GM12878 (cell line): ENCODE results near the gene MAGEA1. TPM values are rescaled to one million over a fixed set of nuclear protein-coding genes. Genes with fewer than 3 reads are reported as not detected.
"Not testable (repeated sequence)": the region's sequence is repeated elsewhere in the genome, so short reads cannot be mapped to it uniquely, and the experiment has no call there.

Source experiments
- ATAC-seq: fragments of 200-7000 bp; cut with Tn5 transposase; 3 replicates; pipeline ENCODE4 v1.9.1; 2020; ENCODE audit warnings: mild to moderate bottlenecking, moderate library complexity
- Bru-seq: library from RNA; stranded (reverse); fragments of 400-500 nt; gene quantifications from one replicate; lab custom pipeline; 2021; lab: Mats Ljungman, UMichigan
- BruChase-seq, 2 experiments: library from RNA; stranded (reverse); fragments of 400-500 nt; gene quantifications; one replicate each; lab custom pipeline; 2021; lab: Mats Ljungman, UMichigan
- BruUV-seq: library from RNA; stranded (reverse); fragments of 400-500 nt; replicated peaks from 2 replicates; lab custom pipeline; 2021; lab: Mats Ljungman, UMichigan
- CTCF ChIA-PET: fragments of 300-600 bp; sonication (Branson Sonifier 250); formaldehyde crosslinking; extraction: SDS; loops from one replicate; lab custom pipeline; 2021; ENCODE audit warnings: inconsistent platforms; lab: Yijun Ruan, JAX
- POLR2A ChIA-PET: fragments of 350-600 bp; formaldehyde crosslinking; extraction: SDS; loops from one replicate; lab custom pipeline; 2021; ENCODE audit warnings: inconsistent platforms; lab: Charles Lee
- RAD21 ChIA-PET: fragments of 300-600 bp; sonication (Branson Sonifier 250); formaldehyde crosslinking; loops from one replicate; lab custom pipeline; 2023; ENCODE audit warnings: antibody characterized with exemption; ENCODE audit not compliant: unreplicated experiment; lab: Charles Lee
- SMC1A ChIA-PET: fragments of 300-600 bp; sonication (Branson Sonifier 250); formaldehyde crosslinking; loops from one replicate; lab custom pipeline; 2023; ENCODE audit not compliant: unreplicated experiment, uncharacterized antibody; lab: Charles Lee
- DNase-seq: peaks from one replicate; pipeline ENCODE4 v3.0.0-alpha.2; 2011; ENCODE audit warnings: low read depth, low spot score
- FAIRE-seq: peaks from 3 replicates; lab custom pipeline; 2011; peaks lifted over from hg19 to GRCh38; lab: Jason Lieb, UNC
- H2AFZ ChIP-seq: 2 replicates; pipeline ENCODE4 v1.6.0; 2011; ENCODE audit warnings: low read depth, low read length, control low read depth; ENCODE audit not compliant: control insufficient read depth
- H3K27ac ChIP-seq: 2 replicates; pipeline ENCODE4 v1.5.1; 2011; ENCODE audit warnings: control low read depth; ENCODE audit not compliant: control insufficient read depth, insufficient read depth
- H3K27me3 ChIP-seq, 2 experiments: replicated peaks in 1 of 2; 2 replicates each; pipeline versions ENCODE4 v1.6.0 to v1.6.1; 2011; ENCODE audit warnings: low read length in 1 of 2; ENCODE audit not compliant: control insufficient read depth in 2 of 2, insufficient read depth in 2 of 2
- H3K36me3 ChIP-seq, 2 experiments: 2 replicates each; pipeline ENCODE4 v1.5.1; 2011; ENCODE audit warnings: low read length in 1 of 2; ENCODE audit not compliant: control insufficient read depth in 2 of 2, insufficient read depth in 2 of 2
- H3K4me1 ChIP-seq: 2 replicates; pipeline ENCODE4 v1.6.1; 2011; ENCODE audit warnings: mild to moderate bottlenecking, low read length, moderate library complexity, mixed read lengths; ENCODE audit not compliant: control insufficient read depth, insufficient read depth
- H3K4me2 ChIP-seq: 2 replicates; pipeline ENCODE4 v1.6.0; 2011; ENCODE audit warnings: control low read depth; ENCODE audit not compliant: control insufficient read depth, insufficient read depth
- H3K4me3 ChIP-seq: fragments of 200-600 bp; sonication (generic); 2 replicates; pipeline ENCODE4 v1.5.1; 2016
- H3K79me2 ChIP-seq: 2 replicates; pipeline ENCODE4 v1.6.0; 2011; ENCODE audit warnings: low read length; ENCODE audit not compliant: control insufficient read depth, insufficient read depth
- H3K9ac ChIP-seq: 2 replicates; pipeline ENCODE4 v1.8.0; 2011; ENCODE audit warnings: low read length, control low read depth, mixed read lengths; ENCODE audit not compliant: control insufficient read depth, insufficient read depth
- H3K9me3 ChIP-seq: replicated peaks from 3 replicates; pipeline ENCODE4 v1.5.1; 2011; ENCODE audit warnings: mild to moderate bottlenecking, low read length; ENCODE audit not compliant: control insufficient read depth, insufficient read depth
- H4K20me1 ChIP-seq: 2 replicates; pipeline ENCODE4 v1.6.0; 2011; ENCODE audit not compliant: control insufficient read depth, insufficient read depth
- MXI1 ChIP-seq: fragments of 150-350 bp; IDR thresholded peaks from 2 replicates; pipeline ENCODE4 v1.6.1; 2011; ENCODE audit warnings: low read depth, mild to moderate bottlenecking, inconsistent platforms, low read length, improper control_type of control experiment
- SUPT20H ChIP-seq: IDR thresholded peaks from 2 replicates; pipeline ENCODE4 v1.6.1; 2011; ENCODE audit warnings: low read depth, mild to moderate bottlenecking, low read length, moderate library complexity, borderline replicate concordance; ENCODE audit not compliant: control insufficient read depth
- ZBED1 ChIP-seq: IDR thresholded peaks from 2 replicates; pipeline ENCODE4 v1.6.1; 2016; ENCODE audit warnings: borderline replicate concordance
- ZNF24 ChIP-seq: fragments of 450-650 bp; IDR thresholded peaks from 2 replicates; pipeline ENCODE4 v1.6.1; 2017; ENCODE audit warnings: antibody characterized with exemption, mild to moderate bottlenecking
- WGBS: methylation state at CpG from one replicate; pipeline ENCODE4 v1.1.6; 2016; ENCODE audit warnings: low lambda C conversion rate; ENCODE audit not compliant: insufficient replicate concordance, insufficient coverage; ENCODE audit errors: missing lambda C conversion rate; 5-methylcytosine and 5-hydroxymethylcytosine counted together
- in situ Hi-C: fragments of 300-500 bp; cut with MboI; formaldehyde crosslinking; loops from 9 replicates; pipeline ENCODE4 v1.14.3; 2018; ENCODE audit warnings: mixed read lengths
- intact Hi-C: fragments of 100-400 bp; cut with micrococcal nuclease; formaldehyde crosslinking; loops from one replicate; pipeline ENCODE4 v1.14.2; 2022; ENCODE audit not compliant: unreplicated experiment
- long read RNA-seq, 2 experiments: library from polyadenylated mRNA; unstranded; transcript quantifications; one replicate each; pipeline ENCODE4 v2.0.0, GENCODE V29; 2019 to 2020
- polyA minus RNA-seq, 3 experiments: library from RNA; depleted of rRNA, polyadenylated mRNA; stranded (reverse); fragments of >200 nt; gene quantifications; 2 replicates each; pipeline ENCODE4 v1.2.3, GENCODE V29; 2011
- polyA plus RNA-seq, 11 experiments: library from polyadenylated mRNA; depleted of rRNA in 4 of 11; unstranded in 6 of 11; stranded (reverse) in 5 of 11; fragments of >200 nt; fragmentation: Nextera tagmentation in 4 of 11; fragmentation: Illumina TruSeq in 1 of 11; extraction: Ambion mirVana in 4 of 11; extraction: Trizol in 1 of 11; gene quantifications; 1 replicate in 1 of 11; 2 replicates in 10 of 11; pipeline versions ENCODE4 v1.2.1 to v1.2.3, GENCODE V29; 2011 to 2016; ENCODE audit warnings: inconsistent platforms in 2 of 11, missing spikeins in 2 of 11, low read depth in 1 of 11
- total RNA-seq, 4 experiments: library from RNA; depleted of rRNA in 3 of 4; stranded (reverse); fragments of >200 nt in 3 of 4; fragmentation: Illumina TruSeq in 1 of 4; extraction: Trizol in 1 of 4; gene quantifications; 2 replicates each; pipeline versions ENCODE4 v1.2.1 to v1.2.3, GENCODE V29; 2013 to 2021
- TF ChIP-seq, protein P1 (sequence below): IDR thresholded peaks from 2 replicates; pipeline ENCODE4 v1.6.1; 2012; ENCODE audit warnings: mild to moderate bottlenecking, low read depth, low read length

MAGEA1 gene
- total RNA-seq (2013; cell fraction: nucleolus; rRNA removed) = not detected in 2 replicates
- total RNA-seq (2014; rRNA removed) = not detected in 2 replicates
- not detected in 2 replicates for total RNA-seq (2014; rRNA removed; fragmentation: Illumina TruSeq; extraction: Trizol)
- not detected in 2 replicates for total RNA-seq (2021)
- polyA plus RNA-seq (2011; ENCODE audit: low read depth) = not detected
- polyA plus RNA-seq (2011; rRNA removed) = 0.31 and 0.37 TPM in 2 replicates
- 0.31 and 0.35 TPM in 2 replicates for polyA plus RNA-seq (2011; cell fraction: cytosol; rRNA removed)
- polyA plus RNA-seq (2011; cell fraction: nucleus; rRNA removed) = 0.10 and 0.22 TPM in 2 replicates
- not detected in 2 replicates for polyA plus RNA-seq (2012)
- polyA plus RNA-seq (2014; fragmentation: Illumina TruSeq; extraction: Trizol) = not detected in 2 replicates
- not detected for polyA plus RNA-seq (2014; fragmentation: Nextera tagmentation; extraction: Ambion mirVana)
- not detected in 2 replicates for polyA plus RNA-seq (2014; rRNA removed)
- polyA plus RNA-seq (2016; fragmentation: Nextera tagmentation; extraction: Ambion mirVana) = not detected
- 0.29 and 0.31 TPM in 2 replicates for polyA minus RNA-seq (2011; rRNA and poly(A)+ RNA removed)
- polyA minus RNA-seq (2011; cell fraction: cytosol; rRNA and poly(A)+ RNA removed) = not detected in 2 replicates
- polyA minus RNA-seq (2011; cell fraction: nucleus; rRNA and poly(A)+ RNA removed) = not detected in 2 replicates
- not detected for Bru-seq, nascent RNA
- BruChase-seq, experiment 1, labeled RNA remaining after a 6-hour chase = percentile 14 among the genes with signal in this experiment
- not detected for BruChase-seq, experiment 2, labeled RNA remaining after a 2-hour chase
- long read RNA-seq, experiment 1, partial matches to known transcripts = 0 of 3 reads
- long read RNA-seq, experiment 1, other reads (novel, unspliced or antisense) = 0 of 3 reads
- long read RNA-seq, experiment 2, transcript MAGEA1-201 (3 exons, 1,710 nt) = major isoform, 6 of 6 reads
- long read RNA-seq, experiment 2, partial matches to known transcripts = 0 of 6 reads
- long read RNA-seq, experiment 2, other reads (novel, unspliced or antisense) = 0 of 6 reads

DNA sequence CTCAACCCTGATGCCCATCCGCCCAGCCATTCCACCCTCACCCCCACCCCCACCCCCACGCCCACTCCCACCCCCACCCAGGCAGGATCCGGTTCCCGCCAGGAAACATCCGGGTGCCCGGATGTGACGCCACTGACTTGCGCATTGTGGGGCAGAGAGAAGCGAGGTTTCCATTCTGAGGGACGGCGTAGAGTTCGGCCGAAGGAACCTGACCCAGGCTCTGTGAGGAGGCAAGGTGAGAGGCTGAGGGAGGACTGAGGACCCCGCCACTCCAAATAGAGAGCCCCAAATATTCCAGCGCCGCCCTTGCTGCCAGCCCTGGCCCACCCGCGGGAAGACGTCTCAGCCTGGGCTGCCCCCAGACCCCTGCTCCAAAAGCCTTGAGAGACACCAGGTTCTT, at the start of gene MAGEA1:
Gene MAGEA1 (plus strand): TSS at position 154 of the 400 bp plus-strand sequence. CDS start 3,106 bp downstream, outside the sequence.
- no TSS peak for BruUV-seq
- POLR2A ChIA-PET = no interaction called here
- CTCF ChIA-PET = no interaction called here

DNA sequence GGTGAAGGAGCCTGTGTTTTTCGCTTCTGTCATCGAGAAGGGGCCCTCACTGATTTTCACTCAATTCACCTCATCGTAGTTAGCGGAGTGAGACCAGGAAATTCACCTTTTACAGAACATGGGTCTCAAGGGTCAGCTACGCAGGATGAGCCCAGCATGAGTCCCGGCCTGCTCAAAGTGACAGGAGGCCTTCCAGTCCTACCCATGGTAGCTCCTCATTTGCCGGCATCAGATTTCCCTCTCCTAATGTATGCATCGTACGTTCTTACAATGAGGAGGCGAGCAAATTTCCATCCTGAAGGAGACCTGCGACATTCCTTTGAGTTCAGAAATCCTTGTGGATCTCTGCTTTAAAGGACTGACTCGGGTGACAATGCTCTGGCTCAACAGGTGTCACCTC, 46.2 kb upstream of the MAGEA1 start:
- CTCF ChIA-PET, intact Hi-C loops, H4K20me1 ChIP-seq, H2AFZ ChIP-seq, H3K4me3 ChIP-seq, H3K9ac ChIP-seq, ATAC-seq, H3K27ac ChIP-seq, H3K9me3 ChIP-seq, RAD21 ChIA-PET, SMC1A ChIA-PET, in situ Hi-C loops, FAIRE-seq, H3K36me3 ChIP-seq, H3K4me1 ChIP-seq, H3K27me3 ChIP-seq, DNase-seq, BruUV-seq, POLR2A ChIA-PET, H3K79me2 ChIP-seq, H3K4me2 ChIP-seq: not testable (repeated sequence)
- no CpG with 5 or more reads among the region's 12 CpGs for WGBS

More for the DNA sequence above, at the start of gene MAGEA1:
- no peak for FAIRE-seq
- no peak within 1 kb of the TSS for H3K4me3 ChIP-seq
- DNase-seq = no peak
- intact Hi-C loops = no loop called here
- no peaks in the 10 kb centered on the region; the same call in 1 of the 2 replicates for H4K20me1 ChIP-seq
- RAD21 ChIA-PET = no interaction called here
- H3K4me1 ChIP-seq = no peaks in the 10 kb centered on the region
- ATAC-seq = no peak
- no peak within 1 kb of the TSS for H3K9ac ChIP-seq
- H2AFZ ChIP-seq = no peak within 1 kb of the TSS
- H3K27ac ChIP-seq = no peak within 1 kb of the TSS
- 71% methylated on average over 17 of the region's 19 CpGs for WGBS
- no peaks in the 10 kb centered on the region for H3K27me3 ChIP-seq
- SMC1A ChIA-PET = no interaction called here
- no peak for TF ChIP-seq ZNF24
- no peak for TF ChIP-seq SUPT20H
- no peak for TF ChIP-seq MXI1
- TF ChIP-seq, protein P1, sequence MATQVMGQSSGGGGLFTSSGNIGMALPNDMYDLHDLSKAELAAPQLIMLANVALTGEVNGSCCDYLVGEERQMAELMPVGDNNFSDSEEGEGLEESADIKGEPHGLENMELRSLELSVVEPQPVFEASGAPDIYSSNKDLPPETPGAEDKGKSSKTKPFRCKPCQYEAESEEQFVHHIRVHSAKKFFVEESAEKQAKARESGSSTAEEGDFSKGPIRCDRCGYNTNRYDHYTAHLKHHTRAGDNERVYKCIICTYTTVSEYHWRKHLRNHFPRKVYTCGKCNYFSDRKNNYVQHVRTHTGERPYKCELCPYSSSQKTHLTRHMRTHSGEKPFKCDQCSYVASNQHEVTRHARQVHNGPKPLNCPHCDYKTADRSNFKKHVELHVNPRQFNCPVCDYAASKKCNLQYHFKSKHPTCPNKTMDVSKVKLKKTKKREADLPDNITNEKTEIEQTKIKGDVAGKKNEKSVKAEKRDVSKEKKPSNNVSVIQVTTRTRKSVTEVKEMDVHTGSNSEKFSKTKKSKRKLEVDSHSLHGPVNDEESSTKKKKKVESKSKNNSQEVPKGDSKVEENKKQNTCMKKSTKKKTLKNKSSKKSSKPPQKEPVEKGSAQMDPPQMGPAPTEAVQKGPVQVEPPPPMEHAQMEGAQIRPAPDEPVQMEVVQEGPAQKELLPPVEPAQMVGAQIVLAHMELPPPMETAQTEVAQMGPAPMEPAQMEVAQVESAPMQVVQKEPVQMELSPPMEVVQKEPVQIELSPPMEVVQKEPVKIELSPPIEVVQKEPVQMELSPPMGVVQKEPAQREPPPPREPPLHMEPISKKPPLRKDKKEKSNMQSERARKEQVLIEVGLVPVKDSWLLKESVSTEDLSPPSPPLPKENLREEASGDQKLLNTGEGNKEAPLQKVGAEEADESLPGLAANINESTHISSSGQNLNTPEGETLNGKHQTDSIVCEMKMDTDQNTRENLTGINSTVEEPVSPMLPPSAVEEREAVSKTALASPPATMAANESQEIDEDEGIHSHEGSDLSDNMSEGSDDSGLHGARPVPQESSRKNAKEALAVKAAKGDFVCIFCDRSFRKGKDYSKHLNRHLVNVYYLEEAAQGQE = no peak
- TF ChIP-seq ZBED1 = no peak
- no peaks in the 10 kb centered on the region for H3K9me3 ChIP-seq
- H3K36me3 ChIP-seq = no peaks in the 10 kb centered on the region
- no peaks in the 10 kb centered on the region for H3K79me2 ChIP-seq
- in situ Hi-C loops = loop anchor here (25.0 kb wide), 1 partner anchor 633 kb away; no protein-coding TSS in a partner anchor
- no peak within 1 kb of the TSS for H3K4me2 ChIP-seq
